K562 (cell line): ENCODE results near the gene OTX2. TPM values are rescaled to one million over a fixed set of nuclear protein-coding genes. Genes with fewer than 3 reads are reported as not detected.

Experiments used
- ATAC-seq: fragments of 200-7000 bp; cut with Tn5 transposase; 3 replicates; pipeline ENCODE4 v1.9.1; 2020; ENCODE audit warnings: moderate library complexity
- BruUV-seq: library from RNA; stranded (reverse); fragments of 400-500 nt; replicated peaks from 2 replicates; lab custom pipeline; 2021; lab: Mats Ljungman, UMichigan
- CTCF ChIA-PET: fragments of 300-600 bp; formaldehyde crosslinking; extraction: SDS; loops from one replicate; lab custom pipeline; 2021; ENCODE audit warnings: low intra/inter-chr PET ratio; lab: Yijun Ruan, JAX
- POLR2A ChIA-PET: fragments of 300-600, 350-650 bp; sonication (Branson Sonifier 250); formaldehyde crosslinking; extraction: SDS; loops from one replicate; lab custom pipeline; 2021; ENCODE audit warnings: antibody characterized with exemption, inconsistent platforms; lab: Yijun Ruan, JAX
- DNase-seq, 4 experiments: peaks; one replicate each; pipeline versions ENCODE4 v3.0.0 to v3.0.0-alpha.2; 2011 to 2018; ENCODE audit warnings: low spot score in 3 of 4, mixed read lengths in 3 of 4; ENCODE audit errors: extremely low read depth in 1 of 4
- FAIRE-seq: peaks from 2 replicates; lab custom pipeline; 2011; peaks lifted over from hg19 to GRCh38; lab: Jason Lieb, UNC
- H2AFZ ChIP-seq: 2 replicates; pipeline ENCODE4 v1.6.0; 2011; ENCODE audit warnings: low read depth, low read length, control low read depth, inconsistent platforms
- H3K27ac ChIP-seq: fragments of 200-600 bp; 3 replicates; pipeline ENCODE4 v1.8.0; 2011; ENCODE audit warnings: low read depth, mild to moderate bottlenecking, control low read depth, inconsistent platforms, low read length, moderate library complexity, mixed read lengths; ENCODE audit errors: extremely low read depth
- H3K27me3 ChIP-seq, 2 experiments: fragments of 300-600 bp in 1 of 2; 2 replicates in 1 of 2; 3 replicates in 1 of 2; pipeline versions ENCODE4 v1.6.0 to v1.8.0; 2011; ENCODE audit warnings: inconsistent platforms in 2 of 2, low read length in 2 of 2, mild to moderate bottlenecking in 1 of 2, mixed read lengths in 1 of 2, moderate library complexity in 1 of 2; ENCODE audit not compliant: control insufficient read depth in 2 of 2, insufficient read depth in 2 of 2
- H3K36me3 ChIP-seq: fragments of 300-600 bp; 3 replicates; pipeline ENCODE4 v1.8.0; 2011; ENCODE audit warnings: mild to moderate bottlenecking, low read length, inconsistent platforms; ENCODE audit not compliant: control insufficient read depth, insufficient read depth
- H3K4me1 ChIP-seq, 2 experiments: fragments of 200-600 bp in 1 of 2; replicated peaks in 1 of 2; 2 replicates in 1 of 2; 3 replicates in 1 of 2; pipeline versions ENCODE4 v1.5.1 to v1.8.0; 2011; ENCODE audit warnings: inconsistent platforms in 2 of 2, low read length in 2 of 2, mild to moderate bottlenecking in 1 of 2, mixed read lengths in 1 of 2, moderate library complexity in 1 of 2; ENCODE audit not compliant: control insufficient read depth in 2 of 2, insufficient read depth in 2 of 2
- H3K4me2 ChIP-seq: 2 replicates; pipeline ENCODE4 v1.6.1; 2011; ENCODE audit warnings: low read length, control low read depth, inconsistent platforms, mixed read lengths; ENCODE audit not compliant: insufficient read depth
- H3K4me3 ChIP-seq: fragments of 200-600 bp; sonication (generic), shearing (Covaris generic); 2 replicates; pipeline ENCODE4 v1.5.1; 2016; ENCODE audit warnings: control low read depth, inconsistent platforms
- H3K79me2 ChIP-seq: fragments of 200-600 bp; 3 replicates; pipeline ENCODE4 v1.8.0; 2011; ENCODE audit warnings: low read length, inconsistent platforms; ENCODE audit not compliant: control insufficient read depth, insufficient read depth
- H3K9ac ChIP-seq, 2 experiments: 2 replicates each; pipeline versions ENCODE4 v1.6.0 to v1.6.1; 2011; ENCODE audit warnings: low read depth in 2 of 2, low read length in 2 of 2, control low read depth in 1 of 2, inconsistent platforms in 1 of 2, mild to moderate bottlenecking in 1 of 2, mixed read lengths in 1 of 2; ENCODE audit not compliant: insufficient read depth in 1 of 2
- H3K9me1 ChIP-seq: one replicate; pipeline ENCODE4 v1.6.0; 2011; ENCODE audit warnings: inconsistent platforms, mild to moderate bottlenecking, low read length, moderate library complexity; ENCODE audit not compliant: control insufficient read depth, insufficient read depth
- H3K9me3 ChIP-seq: replicated peaks from 2 replicates; pipeline ENCODE4 v1.5.1; 2011; ENCODE audit warnings: low read depth, low read length, inconsistent platforms; ENCODE audit not compliant: control insufficient read depth, insufficient read depth
- H4K20me1 ChIP-seq: replicated peaks from 2 replicates; pipeline ENCODE4 v1.6.1; 2011; ENCODE audit warnings: low read length, inconsistent platforms, mixed read lengths; ENCODE audit not compliant: control insufficient read depth, insufficient read depth
- BACH1 ChIP-seq: fragments of 200-800 bp; sonication (Bioruptor generic); IDR thresholded peaks from 2 replicates; pipeline ENCODE4 v1.6.1; 2016; ENCODE audit warnings: missing genetic modification characterization, missing compliant biosample characterization
- CAMTA2 ChIP-seq: fragments of 250-450 bp; sonication (Bioruptor Pico); conservative IDR thresholded peaks from 2 replicates; pipeline ENCODE4 v1.5.1; 2022
- KDM2B ChIP-seq: fragments of 250-450 bp; sonication (Bioruptor Pico); IDR thresholded peaks from 2 replicates; pipeline ENCODE4 v1.8.0; 2021; ENCODE audit warnings: mild to moderate bottlenecking, moderate library complexity
- MAZ ChIP-seq, 2 experiments: fragments of 450-650 bp in 1 of 2; sonication (generic) in 1 of 2; formaldehyde crosslinking; IDR thresholded peaks in 1 of 2; conservative IDR thresholded peaks in 1 of 2; 2 replicates each; pipeline versions ENCODE4 v1.4.0 to v1.5.0; 2020; ENCODE audit warnings: mild to moderate bottlenecking in 1 of 2, missing genetic modification reagents in 1 of 2
- PCBP1 ChIP-seq: fragments of 200-400 bp; formaldehyde crosslinking; IDR thresholded peaks from 2 replicates; pipeline ENCODE4 v1.6.1; 2018; ENCODE audit warnings: mild to moderate bottlenecking, low read depth, low read length; ENCODE audit not compliant: poor library complexity, severe bottlenecking
- PRPF4 ChIP-seq: fragments of 200-400 bp; formaldehyde crosslinking; IDR thresholded peaks from one replicate; pipeline ENCODE4 v1.6.1; 2017; ENCODE audit warnings: low read length, low read depth, mild to moderate bottlenecking; ENCODE audit not compliant: insufficient read depth, poor library complexity, severe bottlenecking
- ZNF134 ChIP-seq: fragments of 250-450 bp; sonication (Bioruptor Pico); conservative IDR thresholded peaks from 2 replicates; pipeline ENCODE4 v1.4.0; 2020
- ZNF146 ChIP-seq: IDR thresholded peaks from one replicate; pipeline ENCODE4 v1.6.1; 2018; ENCODE audit warnings: missing compliant biosample characterization; ENCODE audit not compliant: unreplicated experiment
- WGBS: fragments of 100-300 bp; shearing (Covaris generic); methylation state at CpG from one replicate; pipeline ENCODE4 v1.1.6; 2016; ENCODE audit warnings: low coverage, mixed read lengths; ENCODE audit not compliant: insufficient coverage; ENCODE audit errors: missing lambda C conversion rate; 5-methylcytosine and 5-hydroxymethylcytosine counted together
- in situ Hi-C: fragments of 300-500 bp; cut with MboI; formaldehyde crosslinking; loops from 4 replicates; pipeline ENCODE4 v1.15.0; 2018; ENCODE audit warnings: inconsistent platforms, mixed read lengths
- intact Hi-C: fragments of 100-400 bp; cut with micrococcal nuclease; formaldehyde crosslinking; loops from 2 replicates; pipeline ENCODE4 v1.14.2; 2022
- polyA plus RNA-seq, 8 experiments: library from polyadenylated mRNA; depleted of rRNA in 4 of 8; stranded (reverse) in 5 of 8; unstranded in 3 of 8; fragments of >200 nt; fragmentation: Nextera tagmentation in 2 of 8; fragmentation: Illumina TruSeq in 1 of 8; extraction: Ambion mirVana in 2 of 8; extraction: Trizol in 1 of 8; gene quantifications; 2 replicates each; pipeline versions ENCODE4 v1.2.1 to v1.2.3, GENCODE V29; 2011 to 2014; ENCODE audit warnings: inconsistent platforms in 1 of 8, missing spikeins in 1 of 8
- total RNA-seq, 7 experiments: library from RNA; depleted of rRNA in 6 of 7; stranded (reverse); fragments of >200 nt in 6 of 7; fragmentation: Illumina TruSeq in 2 of 7; extraction: Trizol in 2 of 7; gene quantifications; 2 replicates each; pipeline versions ENCODE4 v1.2.1 to v1.2.3, GENCODE V29; 2011 to 2021; ENCODE audit warnings: low replicate concordance in 1 of 7

The OTX2 gene
- total and polyA plus RNA-seq, 9 of the 15 experiments (the other 6 are each of a cell fraction or from before 2014, with no cell fraction given) = not detected

DNA sequence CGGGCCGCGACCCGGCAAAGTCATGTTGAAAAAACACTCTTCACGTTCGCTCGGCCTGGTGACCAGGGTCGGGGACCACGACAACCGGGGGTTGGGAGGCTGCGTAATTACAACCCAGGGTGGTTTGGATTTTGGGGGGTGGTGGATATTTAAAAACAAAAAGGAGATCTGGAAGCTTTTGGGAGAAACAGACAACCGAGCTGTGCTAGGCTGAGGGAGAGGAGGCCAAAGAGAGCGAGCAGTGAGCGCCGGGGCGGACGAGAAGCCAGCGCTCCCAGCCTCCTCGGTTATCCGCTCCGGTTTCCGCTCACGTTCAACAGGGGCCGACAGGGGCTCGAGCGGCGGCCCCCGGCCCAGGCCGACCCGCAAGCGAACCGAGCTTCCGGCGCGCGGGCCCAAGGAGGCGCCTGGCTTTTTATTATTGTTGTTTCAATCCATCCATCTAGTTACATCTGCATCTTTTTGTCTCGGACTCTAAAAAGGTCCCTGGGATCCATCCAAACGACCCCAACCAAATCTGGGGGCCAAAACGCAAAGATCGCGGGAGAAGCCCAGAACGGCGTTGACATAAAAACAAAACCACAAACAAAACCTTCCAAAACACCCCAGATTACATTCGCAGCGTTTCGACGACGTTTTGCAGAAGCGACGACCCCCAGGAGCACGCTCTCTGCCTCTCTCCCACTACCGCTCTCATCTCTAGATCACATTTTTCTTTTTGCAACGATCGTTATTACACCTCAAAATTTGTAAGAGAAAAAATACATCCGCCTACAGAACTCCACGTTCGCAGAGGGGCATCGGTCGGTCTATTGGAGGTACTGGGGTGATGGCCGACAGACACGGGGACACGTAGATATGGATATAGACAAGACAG lies 771 bp downstream of the OTX2 start:
- Histone ChIP-seq H3K9me1 (no peaks in the 10 kb centered on the region), H3K4me1 (peaks cover 0 to 3% of the 10 kb centered on the region in 2 experiments; a peak in 2 of 5 replicates), H2AFZ (no peak overlapping the region), H3K4me3 (no peak overlapping the region), H4K20me1 (peaks cover 2% of the 10 kb centered on the region; the same call in 1 of the 2 replicates), H3K36me3 (no peaks in the 10 kb centered on the region), H3K9me3 (no peaks in the 10 kb centered on the region), H3K79me2 (no peaks in the 10 kb centered on the region), H3K27ac (no peak overlapping the region), H3K4me2 (no peak overlapping the region)
- in situ Hi-C loops (no loop called here), intact Hi-C loops (no loop called here)
- FAIRE-seq (no peak), ATAC-seq (no peak), DNase-seq (no peak)
- POLR2A ChIA-PET = no interaction called here
- no TSS peak for BruUV-seq
- TF ChIP-seq ZNF134 (no peak), PRPF4 (no peak), PCBP1 (no peak), BACH1 (tag) (no peak), CAMTA2 (CRISPR knock-in tag) (no peak), MAZ (CRISPR knock-in tag; conservative IDR thresholded peaks at IDR 0.05 in 1 of 2, IDR thresholded peaks at IDR 0.05 in 1 of 2) (no peak), KDM2B (no peak), ZNF146 (no peak)
- TF ChIP-seq, all 486 proteins: peak for 0
- Histone ChIP-seq H3K9ac (no peak overlapping the region), H3K27me3 (peaks cover 6 to 43% of the 10 kb centered on the region in 2 experiments; a peak in 3 of 5 replicates)
- CTCF ChIA-PET = no interaction called here
- 25% methylated on average over 48 of the region's 63 CpGs for WGBS
